Measurements from ENCODE around the gene BTAF1. TPM values are rescaled to one million over a fixed set of nuclear protein-coding genes. Genes with fewer than 3 reads are reported as not detected.

Gene BTAF1
- polyA plus RNA-seq, 1 donor (not counting 4 experiments of a cell fraction or from before 2014, with no cell fraction given) = 42.9 TPM

DNA sequence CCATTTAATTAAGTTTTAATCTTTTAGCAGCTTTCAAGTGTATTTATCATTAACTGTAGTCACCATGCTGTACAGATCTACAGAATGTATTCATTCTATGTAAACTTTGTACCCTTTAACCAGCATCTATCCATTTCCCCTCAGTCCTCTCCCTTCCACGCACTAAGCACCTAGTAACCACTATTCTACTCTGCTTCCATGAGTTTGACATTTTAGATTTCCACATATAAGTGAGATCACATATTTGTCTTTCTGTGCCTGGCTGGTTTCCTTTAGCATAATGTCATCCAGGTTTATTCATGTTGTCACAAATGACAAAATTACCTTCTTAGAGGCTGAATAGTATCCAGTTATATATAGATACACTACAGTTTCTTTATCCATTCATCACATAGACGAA, 79.7 kb downstream of the BTAF1 start:
- Histone ChIP-seq H3K4me2 (ENCODE audit: control insufficient read depth, extremely low read depth, insufficient read depth, low read depth, low read length) (no peak overlapping the region), H3K27me3 (ENCODE audit: control insufficient read depth, extremely low read depth, insufficient read depth, low read length) (no peaks in the 10 kb centered on the region), H4K20me1 (ENCODE audit: control insufficient read depth, extremely low read depth, insufficient read depth, low read length) (no peaks in the 10 kb centered on the region), H3K4me1 (ENCODE audit: control insufficient read depth, extremely low read depth, insufficient read depth, low read length) (no peaks in the 10 kb centered on the region), H3K9ac (ENCODE audit: control insufficient read depth, extremely low read depth, insufficient read depth, low read length) (no peak overlapping the region), H3K4me3 (ENCODE audit: control insufficient read depth in 2 of 3, extremely low read depth in 1 of 3, insufficient read depth in 2 of 3, low read depth in 1 of 3, low read length in 3 of 3) (no peak overlapping the region), H3K27ac (ENCODE audit: control insufficient read depth, insufficient read depth, low read length) (no peak overlapping the region), H3K9me3 (ENCODE audit: control insufficient read depth, low read depth, low read length) (no peaks in the 10 kb centered on the region), H3K79me2 (ENCODE audit: control insufficient read depth, insufficient read depth, low read length) (no peaks in the 10 kb centered on the region), H3K9me1 (ENCODE audit: control insufficient read depth, extremely low read depth, insufficient read depth, low read length) (no peaks in the 10 kb centered on the region), H3K36me3 (ENCODE audit: control insufficient read depth in 2 of 2, extremely low read depth in 1 of 2, insufficient read depth in 2 of 2, low read length in 2 of 2) (peaks cover 3 to 9% of the 10 kb centered on the region in 2 experiments), H2AFZ (ENCODE audit: control insufficient read depth, low read length) (no peak overlapping the region)
- DNase-seq (ENCODE audit: low read depth, low spot score) (no peak), FAIRE-seq (peak; percentile 9)
- dilution Hi-C loops (cut with MboI; ENCODE audit: extremely low pct_ligation_motif_present, low sequenced_read_pairs) = no loop called here
- TF ChIP-seq EZH2 (IDR thresholded peaks at IDR 0.05; ENCODE audit: low read length) = no peak
- TF ChIP-seq, protein P1, sequence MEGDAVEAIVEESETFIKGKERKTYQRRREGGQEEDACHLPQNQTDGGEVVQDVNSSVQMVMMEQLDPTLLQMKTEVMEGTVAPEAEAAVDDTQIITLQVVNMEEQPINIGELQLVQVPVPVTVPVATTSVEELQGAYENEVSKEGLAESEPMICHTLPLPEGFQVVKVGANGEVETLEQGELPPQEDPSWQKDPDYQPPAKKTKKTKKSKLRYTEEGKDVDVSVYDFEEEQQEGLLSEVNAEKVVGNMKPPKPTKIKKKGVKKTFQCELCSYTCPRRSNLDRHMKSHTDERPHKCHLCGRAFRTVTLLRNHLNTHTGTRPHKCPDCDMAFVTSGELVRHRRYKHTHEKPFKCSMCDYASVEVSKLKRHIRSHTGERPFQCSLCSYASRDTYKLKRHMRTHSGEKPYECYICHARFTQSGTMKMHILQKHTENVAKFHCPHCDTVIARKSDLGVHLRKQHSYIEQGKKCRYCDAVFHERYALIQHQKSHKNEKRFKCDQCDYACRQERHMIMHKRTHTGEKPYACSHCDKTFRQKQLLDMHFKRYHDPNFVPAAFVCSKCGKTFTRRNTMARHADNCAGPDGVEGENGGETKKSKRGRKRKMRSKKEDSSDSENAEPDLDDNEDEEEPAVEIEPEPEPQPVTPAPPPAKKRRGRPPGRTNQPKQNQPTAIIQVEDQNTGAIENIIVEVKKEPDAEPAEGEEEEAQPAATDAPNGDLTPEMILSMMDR (optimal IDR thresholded peaks at IDR 0.05 in 1 of 3, IDR thresholded peaks at IDR 0.05 in 1 of 3, conservative IDR thresholded peaks at IDR 0.05 in 1 of 3; ENCODE audit: extremely low read depth in 1 of 3, insufficient read depth in 2 of 3, low read length in 3 of 3) = no peak

GRCh38 chr10:92005978-92006377, 82.4 kb downstream of the BTAF1 start:
- peaks cover 2 to 4% of the 10 kb centered on the region in 2 experiments for H3K36me3 ChIP-seq (ENCODE audit: control insufficient read depth in 2 of 2, extremely low read depth in 1 of 2, insufficient read depth in 2 of 2, low read length in 2 of 2)
- no peak overlapping the region for H3K4me2 ChIP-seq (ENCODE audit: control insufficient read depth, extremely low read depth, insufficient read depth, low read depth, low read length)
- no peak overlapping the region for H3K9ac ChIP-seq (ENCODE audit: control insufficient read depth, extremely low read depth, insufficient read depth, low read length)
- H3K27ac ChIP-seq (ENCODE audit: control insufficient read depth, insufficient read depth, low read length) = no peak overlapping the region
- no peaks in the 10 kb centered on the region for H3K9me1 ChIP-seq (ENCODE audit: control insufficient read depth, extremely low read depth, insufficient read depth, low read length)
- H3K27me3 ChIP-seq (ENCODE audit: control insufficient read depth, extremely low read depth, insufficient read depth, low read length) = no peaks in the 10 kb centered on the region
- FAIRE-seq = no peak
- no peaks in the 10 kb centered on the region for H3K9me3 ChIP-seq (ENCODE audit: control insufficient read depth, low read depth, low read length)
- H2AFZ ChIP-seq (ENCODE audit: control insufficient read depth, low read length) = no peak overlapping the region
- DNase-seq (ENCODE audit: low read depth, low spot score) = no peak
- no peaks in the 10 kb centered on the region for H3K4me1 ChIP-seq (ENCODE audit: control insufficient read depth, extremely low read depth, insufficient read depth, low read length)
- dilution Hi-C loops (cut with MboI; ENCODE audit: extremely low pct_ligation_motif_present, low sequenced_read_pairs) = no loop called here
- no peaks in the 10 kb centered on the region for H4K20me1 ChIP-seq (ENCODE audit: control insufficient read depth, extremely low read depth, insufficient read depth, low read length)
- TF ChIP-seq, protein P1 (optimal IDR thresholded peaks at IDR 0.05 in 1 of 3, IDR thresholded peaks at IDR 0.05 in 1 of 3, conservative IDR thresholded peaks at IDR 0.05 in 1 of 3; ENCODE audit: extremely low read depth in 1 of 3, insufficient read depth in 2 of 3, low read length in 3 of 3) = no peak
- TF ChIP-seq EZH2 (IDR thresholded peaks at IDR 0.05; ENCODE audit: low read length) = no peak
- no peaks in the 10 kb centered on the region for H3K79me2 ChIP-seq (ENCODE audit: control insufficient read depth, insufficient read depth, low read length)
- no peak overlapping the region for H3K4me3 ChIP-seq (ENCODE audit: control insufficient read depth in 2 of 3, extremely low read depth in 1 of 3, insufficient read depth in 2 of 3, low read depth in 1 of 3, low read length in 3 of 3)

Data from keratinocyte (primary cell).